HG03045 (cell line): ENCODE results near the gene HECW1.

Experiments used
- ATAC-seq: cut with Tn5 transposase; IDR thresholded peaks from one replicate; pipeline ENCODE4 v1.9.1; 2021; ENCODE audit warnings: mild to moderate bottlenecking, moderate library complexity; ENCODE audit not compliant: unreplicated experiment

HECW1 gene

GRCh38 chr7:43487731-43488073, 375.3 kb downstream of the HECW1 start:
- ATAC-seq = no peak

- ATAC-seq = no peak
Observed at GRCh38 chr7:43489257-43489656, 376.8 kb downstream of the HECW1 start.

GRCh38 chr7:43490016-43490415, 377.6 kb downstream of the HECW1 start:
- ATAC-seq = no peak

GRCh38 chr7:43491123-43491522, 378.7 kb downstream of the HECW1 start:
- no peak for ATAC-seq

GRCh38 chr7:43491984-43492383, 379.5 kb downstream of the HECW1 start:
- ATAC-seq = no peak

GRCh38 chr7:43492896-43493295, 380.4 kb downstream of the HECW1 start:
- no peak for ATAC-seq

GRCh38 chr7:43495572-43495971, 383.1 kb downstream of the HECW1 start:
- no peak for ATAC-seq

GRCh38 chr7:43496596-43496995, 384.1 kb downstream of the HECW1 start:
- no peak for ATAC-seq

GRCh38 chr7:43501870-43502269, 389.4 kb downstream of the HECW1 start:
- ATAC-seq = no peak

GRCh38 chr7:43502941-43503340, 390.5 kb downstream of the HECW1 start:
- ATAC-seq = no peak

- ATAC-seq = no peak
Observed at GRCh38 chr7:43505412-43505811, 393.0 kb downstream of the HECW1 start.

GRCh38 chr7:43506460-43506859, 394.0 kb downstream of the HECW1 start:
- ATAC-seq = no peak

GRCh38 chr7:43508461-43508860, 396.0 kb downstream of the HECW1 start:
- no peak for ATAC-seq

GRCh38 chr7:43509906-43510305, 397.5 kb downstream of the HECW1 start:
- no peak for ATAC-seq

- no peak for ATAC-seq
Observed at GRCh38 chr7:43511029-43511428, 398.6 kb downstream of the HECW1 start.

GRCh38 chr7:43511769-43512515, 399.5 kb downstream of the HECW1 start:
- no peak for ATAC-seq

- no peak for ATAC-seq
Observed at GRCh38 chr7:43513251-43513650, 400.8 kb downstream of the HECW1 start.

GRCh38 chr7:43516581-43517342, 404.3 kb downstream of the HECW1 start:
- ATAC-seq = no peak

- ATAC-seq = no peak
Observed at GRCh38 chr7:43517464-43517863, 405.0 kb downstream of the HECW1 start.

- ATAC-seq = no peak
Observed at GRCh38 chr7:43520201-43520600, 407.8 kb downstream of the HECW1 start.

- ATAC-seq = no peak
Observed at GRCh38 chr7:43522406-43523156, 410.1 kb downstream of the HECW1 start.
